OCI-LY1 (cell line): ENCODE data around the gene USP43.

Experiments
- H2AFZ ChIP-seq: fragments of 200-600 bp; sonication (generic), shearing (Covaris generic); 2 replicates; pipeline ENCODE4 v1.6.0; 2014; ENCODE audit warnings: antibody characterized with exemption, mild to moderate bottlenecking, low read length
- H3F3A ChIP-seq: fragments of 200-600 bp; sonication (generic), shearing (Covaris generic); 2 replicates; pipeline ENCODE4 v1.6.0; 2014; ENCODE audit warnings: mild to moderate bottlenecking, antibody characterized with exemption, low read length, moderate library complexity; ENCODE audit not compliant: insufficient read depth
- H3K27ac ChIP-seq: fragments of 200-600 bp; sonication (generic); 2 replicates; pipeline ENCODE4 v1.5.1; 2014; ENCODE audit warnings: low read length, mixed run types, mild to moderate bottlenecking, low read depth; ENCODE audit not compliant: poor library complexity, severe bottlenecking
- H3K27me3 ChIP-seq: fragments of 200-600 bp; sonication (generic); 2 replicates; pipeline ENCODE4 v1.6.0; 2014; ENCODE audit warnings: antibody characterized with exemption, mild to moderate bottlenecking, low read length, moderate library complexity; ENCODE audit not compliant: insufficient read depth
- H3K36me3 ChIP-seq: fragments of 200-600 bp; sonication (generic); 2 replicates; pipeline ENCODE4 v1.6.1; 2014; ENCODE audit warnings: mild to moderate bottlenecking, antibody characterized with exemption, low read length, moderate library complexity, mixed read lengths; ENCODE audit not compliant: insufficient read depth
- H3K4me1 ChIP-seq: fragments of 200-600 bp; sonication (generic); 2 replicates; pipeline ENCODE4 v1.5.1; 2014; ENCODE audit warnings: mild to moderate bottlenecking, low read length, moderate library complexity; ENCODE audit not compliant: insufficient read depth, severe bottlenecking
- H3K4me2 ChIP-seq: fragments of 200-600 bp; sonication (generic), shearing (Covaris generic); 2 replicates; pipeline ENCODE4 v1.6.1; 2014; ENCODE audit warnings: low read length
- H3K4me3 ChIP-seq: fragments of 200-600 bp; sonication (generic); 2 replicates; pipeline ENCODE4 v1.5.1; 2014; ENCODE audit warnings: low read length, low read depth, mild to moderate bottlenecking, mixed read lengths; ENCODE audit not compliant: poor library complexity, severe bottlenecking
- H3K79me2 ChIP-seq: fragments of 200-600 bp; shearing (Covaris generic); 2 replicates; pipeline ENCODE4 v1.6.1; 2016; ENCODE audit warnings: mixed run types, low read length, mixed read lengths; ENCODE audit not compliant: insufficient read depth
- H3K9ac ChIP-seq: fragments of 200-600 bp; sonication (generic), shearing (Covaris generic); 2 replicates; pipeline ENCODE4 v1.6.1; 2014; ENCODE audit warnings: mild to moderate bottlenecking, low read length, mixed read lengths
- H3K9me2 ChIP-seq: fragments of 200-600 bp; sonication (generic), shearing (Covaris generic); 2 replicates; pipeline ENCODE4 v1.6.1; 2014; ENCODE audit warnings: low read depth, mild to moderate bottlenecking, low read length, mixed read lengths
- H3K9me3 ChIP-seq: fragments of 200-600 bp; shearing (Covaris generic); 2 replicates; pipeline ENCODE4 v1.6.1; 2014; ENCODE audit warnings: low read length, mixed read lengths
- H4K20me1 ChIP-seq: fragments of 200-600 bp; sonication (generic), shearing (Covaris generic); 2 replicates; pipeline ENCODE4 v1.6.0; 2016; ENCODE audit warnings: mild to moderate bottlenecking, low read length; ENCODE audit not compliant: insufficient read depth
- EZH2 ChIP-seq: fragments of 200-600 bp; sonication (generic), shearing (Covaris generic); IDR thresholded peaks from 2 replicates; pipeline ENCODE4 v1.8.0; 2017; ENCODE audit warnings: borderline replicate concordance, mixed run types, mild to moderate bottlenecking, antibody characterized with exemption, low read length, moderate library complexity, mixed read lengths
- TF ChIP-seq, protein P1 (sequence below): fragments of 200-600 bp; sonication (generic), shearing (Covaris generic); IDR thresholded peaks from 2 replicates; pipeline ENCODE4 v1.5.1; 2017; ENCODE audit warnings: mild to moderate bottlenecking, antibody characterized with exemption, low read length, moderate library complexity, mixed read lengths

USP43 gene

DNA sequence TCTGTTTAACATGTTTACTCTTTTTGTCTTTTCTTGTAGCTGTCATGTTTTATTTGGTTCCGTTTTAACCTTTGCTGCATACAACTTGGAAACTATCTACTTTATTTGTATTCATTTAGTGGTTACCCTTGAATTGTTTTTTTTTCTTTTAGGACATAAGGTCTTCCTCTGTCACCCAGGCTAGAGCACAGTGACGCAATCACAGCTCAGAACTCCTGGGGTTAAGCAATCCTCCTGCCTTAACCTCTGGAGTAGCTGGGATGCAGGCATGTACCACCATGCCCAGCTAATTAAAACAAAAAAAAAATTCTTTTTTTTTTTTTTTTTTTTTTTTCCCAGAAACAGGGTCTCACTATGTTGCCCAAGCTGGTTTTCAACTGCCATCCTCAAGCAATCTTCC is 29.8 kb upstream of the USP43 start:
- TF ChIP-seq, protein P1, sequence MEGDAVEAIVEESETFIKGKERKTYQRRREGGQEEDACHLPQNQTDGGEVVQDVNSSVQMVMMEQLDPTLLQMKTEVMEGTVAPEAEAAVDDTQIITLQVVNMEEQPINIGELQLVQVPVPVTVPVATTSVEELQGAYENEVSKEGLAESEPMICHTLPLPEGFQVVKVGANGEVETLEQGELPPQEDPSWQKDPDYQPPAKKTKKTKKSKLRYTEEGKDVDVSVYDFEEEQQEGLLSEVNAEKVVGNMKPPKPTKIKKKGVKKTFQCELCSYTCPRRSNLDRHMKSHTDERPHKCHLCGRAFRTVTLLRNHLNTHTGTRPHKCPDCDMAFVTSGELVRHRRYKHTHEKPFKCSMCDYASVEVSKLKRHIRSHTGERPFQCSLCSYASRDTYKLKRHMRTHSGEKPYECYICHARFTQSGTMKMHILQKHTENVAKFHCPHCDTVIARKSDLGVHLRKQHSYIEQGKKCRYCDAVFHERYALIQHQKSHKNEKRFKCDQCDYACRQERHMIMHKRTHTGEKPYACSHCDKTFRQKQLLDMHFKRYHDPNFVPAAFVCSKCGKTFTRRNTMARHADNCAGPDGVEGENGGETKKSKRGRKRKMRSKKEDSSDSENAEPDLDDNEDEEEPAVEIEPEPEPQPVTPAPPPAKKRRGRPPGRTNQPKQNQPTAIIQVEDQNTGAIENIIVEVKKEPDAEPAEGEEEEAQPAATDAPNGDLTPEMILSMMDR = no peak
- no peaks in the 10 kb centered on the region for H3K9me3 ChIP-seq
- no peaks in the 10 kb centered on the region for H3K4me1 ChIP-seq
- no peak overlapping the region for H3K4me2 ChIP-seq
- H2AFZ ChIP-seq = no peak overlapping the region
- no peaks in the 10 kb centered on the region for H3K27me3 ChIP-seq
- no peaks in the 10 kb centered on the region for H3F3A ChIP-seq
- no peaks in the 10 kb centered on the region for H3K36me3 ChIP-seq
- no peak overlapping the region for H3K4me3 ChIP-seq
- no peak overlapping the region for H3K27ac ChIP-seq
- no peaks in the 10 kb centered on the region for H3K9me2 ChIP-seq
- no peaks in the 10 kb centered on the region for H3K79me2 ChIP-seq
- H3K9ac ChIP-seq = no peak overlapping the region
- no peaks in the 10 kb centered on the region for H4K20me1 ChIP-seq

DNA sequence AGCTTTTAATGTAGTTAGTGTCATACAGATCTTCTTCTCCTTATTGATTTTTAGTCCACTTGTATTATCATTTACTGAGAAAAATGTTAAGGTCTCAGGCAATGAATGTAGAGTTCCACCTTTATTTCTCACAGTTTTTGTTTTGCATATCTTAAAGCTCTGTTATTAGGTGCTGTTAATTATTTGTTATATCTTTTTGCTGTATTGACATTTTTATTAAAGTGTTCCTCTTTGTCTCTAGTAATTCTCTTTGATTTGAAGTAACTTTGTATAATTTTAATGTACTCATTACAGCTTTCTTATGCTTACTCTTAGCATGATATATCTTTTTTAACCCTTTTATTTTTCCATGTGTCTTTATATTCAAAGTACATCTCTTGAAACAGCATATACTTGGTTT is 22.4 kb upstream of the USP43 start:
- no peaks in the 10 kb centered on the region for H4K20me1 ChIP-seq
- no peak overlapping the region for H3K4me2 ChIP-seq
- no peak overlapping the region for H3K4me3 ChIP-seq
- no peaks in the 10 kb centered on the region for H3F3A ChIP-seq
- TF ChIP-seq EZH2 = no peak
- TF ChIP-seq, protein P1 = no peak
- H3K9me3 ChIP-seq = peaks cover 5% of the 10 kb centered on the region
- no peaks in the 10 kb centered on the region for H3K79me2 ChIP-seq
- no peaks in the 10 kb centered on the region for H3K9me2 ChIP-seq
- H3K9ac ChIP-seq = no peak overlapping the region
- H3K27me3 ChIP-seq = no peaks in the 10 kb centered on the region
- no peak overlapping the region for H3K27ac ChIP-seq
- no peaks in the 10 kb centered on the region for H3K4me1 ChIP-seq
- H2AFZ ChIP-seq = no peak overlapping the region
- H3K36me3 ChIP-seq = no peaks in the 10 kb centered on the region

DNA sequence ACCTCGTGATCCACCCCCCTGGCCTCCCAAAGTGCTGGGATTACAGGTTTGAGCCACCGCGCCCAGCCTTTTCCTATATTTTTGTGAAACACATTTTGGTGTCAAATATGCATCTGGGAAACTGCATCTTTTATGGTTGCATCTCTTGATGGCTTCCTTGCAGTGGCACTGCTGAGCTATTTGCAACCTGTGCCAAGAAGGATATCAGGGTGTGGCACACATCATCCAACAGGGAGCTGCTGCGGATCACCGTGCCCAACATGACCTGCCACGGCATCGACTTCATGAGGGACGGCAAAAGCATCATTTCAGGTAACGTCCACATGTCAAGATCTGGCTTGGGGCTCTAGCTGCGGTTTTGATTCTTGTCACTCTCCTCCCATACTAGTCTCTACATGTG is 16.8 kb upstream of the USP43 start:
- Histone ChIP-seq H3K4me1 (no peaks in the 10 kb centered on the region), H3K9ac (no peak overlapping the region), H3K27ac (no peak overlapping the region), H2AFZ (no peak overlapping the region), H3K4me2 (no peak overlapping the region), H3K36me3 (no peaks in the 10 kb centered on the region), H3K27me3 (no peaks in the 10 kb centered on the region), H3K9me2 (no peaks in the 10 kb centered on the region), H3F3A (no peaks in the 10 kb centered on the region), H4K20me1 (no peaks in the 10 kb centered on the region), H3K79me2 (no peaks in the 10 kb centered on the region), H3K4me3 (no peak overlapping the region), H3K9me3 (no peaks in the 10 kb centered on the region)
- no peak for TF ChIP-seq EZH2
- TF ChIP-seq, protein P1 = no peak
